ENCODE measurements around the gene ANGPTL1. TPM values are rescaled to one million over a fixed set of nuclear protein-coding genes. Genes with fewer than 3 reads are reported as not detected.

Gene ANGPTL1
- total and polyA plus RNA-seq, 2 of the 13 experiments (the other 11 are each of a cell fraction or from before 2014, with no cell fraction given): 2.9 to 9.3 TPM

GRCh38 chr1:178901482-178902125 is 30.7 kb upstream of the ANGPTL1 start:
- no peak for FAIRE-seq
- in situ Hi-C loops (cut with HindIII; ENCODE audit: extremely low pct_ligation_motif_present, low pct_unique_long_range_greater_than_20kb): no loop called here
- CTCF ChIA-PET (ENCODE audit: low intra/inter-chr PET ratio, low total read pairs): no interaction called here
- Histone ChIP-seq H3K79me2 (ENCODE audit: insufficient read depth, low read length) (no peaks in the 10 kb centered on the region), H3K4me2 (ENCODE audit: low read depth, low read length) (no peak overlapping the region), H4K20me1 (ENCODE audit: insufficient read depth, low read length) (no peaks in the 10 kb centered on the region), H3K9me3 (ENCODE audit: low read length) (no peaks in the 10 kb centered on the region), H3K27me3 (ENCODE audit: control insufficient read depth in 1 of 2, insufficient read depth in 2 of 2, low read length in 2 of 2) (no peaks in the 10 kb centered on the region), H3K4me3 (replicated peaks in 1 of 3; ENCODE audit: insufficient read depth in 1 of 3, low read depth in 2 of 3, low read length in 3 of 3) (no peak overlapping the region), H2AFZ (ENCODE audit: low read length) (no peak overlapping the region), H3K4me1 (ENCODE audit: insufficient read depth, low read length) (no peaks in the 10 kb centered on the region), H3K36me3 (replicated peaks in 1 of 2; ENCODE audit: control insufficient read depth in 1 of 2, insufficient read depth in 2 of 2, low read length in 2 of 2) (no peaks in the 10 kb centered on the region), H3K27ac (ENCODE audit: extremely low read length, insufficient read depth, low read length) (no peak overlapping the region), H3K9ac (ENCODE audit: insufficient read depth, low read depth, low read length) (no peak overlapping the region)
- intact Hi-C loops (cut with micrococcal nuclease; ENCODE audit: unreplicated experiment): no loop called here
- POLR2A ChIA-PET: interaction anchor here (1.4 kb wide), 1 partner anchor 15 kb away, joined by 3 read pairs; no protein-coding TSS in a partner anchor
- no peak for DNase-seq (ENCODE audit: low spot score)
- no TSS peak for BruUV-seq (replicated peaks)
- no peak for ATAC-seq
- WGBS (ENCODE audit: low lambda C conversion rate): 43% methylated on average over 1 of the region's 1 CpG
- TF ChIP-seq POGK (CRISPR knock-in tag; conservative IDR thresholded peaks at IDR 0.05) (no peak), ATF7 (IDR thresholded peaks at IDR 0.05) (peak; percentile 7; the same call in 1 of the 2 replicates), ATF7 (CRISPR knock-in tag; IDR thresholded peaks at IDR 0.05) (no peak), SUZ12 (IDR thresholded peaks at IDR 0.05; ENCODE audit: low read depth, low read length) (no peak), NFYC (CRISPR knock-in tag; IDR thresholded peaks at IDR 0.05) (no peak), SIX4 (CRISPR knock-in tag; IDR thresholded peaks at IDR 0.05) (no peak), MAX (IDR thresholded peaks at IDR 0.05) (no peak), RFX3 (CRISPR knock-in tag; IDR thresholded peaks at IDR 0.05) (no peak)
